Head of caudate nucleus (tissue), 42 donors: ENCODE data around the gene SIRT3.

Experiments used
- DNase-seq, 42 donors: peaks; one replicate each; pipeline versions ENCODE4 v3.0.0 to v3.0.0-alpha.2; 2020 to 2021; ENCODE audit warnings: mixed read lengths in 7 of 42
- intact Hi-C: fragments of 100-400 bp; cut with DNase I; formaldehyde crosslinking; loops from one replicate; pipeline ENCODE4 v1.15.0; 2022

The SIRT3 gene

DNA sequence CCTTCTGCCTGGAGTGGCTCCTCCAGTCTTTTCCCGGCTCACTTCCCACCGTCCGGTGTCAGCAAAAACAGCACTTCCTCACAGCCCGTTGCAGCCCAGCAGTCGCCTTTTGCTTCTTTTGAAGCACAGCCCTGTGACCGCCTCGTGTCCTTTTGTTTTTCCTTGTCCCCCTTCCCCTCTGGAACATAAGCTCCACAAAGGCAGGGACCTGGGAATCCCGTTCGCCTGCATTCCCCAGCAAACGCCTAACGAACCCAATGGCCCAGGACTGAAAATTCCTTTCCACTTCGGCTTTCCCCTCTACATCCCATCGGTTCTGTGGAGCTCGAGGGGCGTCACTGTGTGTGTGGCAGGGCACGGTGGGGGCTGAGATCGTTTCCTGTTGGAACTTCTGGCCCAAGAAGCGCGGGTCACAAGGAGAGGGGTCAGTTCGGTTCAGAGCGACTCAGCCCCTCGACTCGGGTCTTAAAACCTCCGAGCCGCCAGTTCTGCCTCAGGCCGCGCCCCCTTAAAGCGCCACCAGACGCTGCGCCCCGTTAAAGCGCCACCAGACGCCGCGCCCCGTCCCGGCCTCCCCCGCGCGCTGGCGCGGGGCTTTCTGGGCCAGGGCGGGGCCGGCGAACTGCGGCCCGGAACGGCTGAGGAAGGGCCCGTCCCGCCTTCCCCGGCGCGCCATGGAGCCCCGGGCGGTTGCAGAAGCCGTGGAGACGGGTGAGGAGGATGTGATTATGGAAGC lies 27.8 kb downstream of the SIRT3 start:
- intact Hi-C loops = loop anchor here (10.0 kb wide), 1 partner anchor 146 kb away; no protein-coding TSS in a partner anchor
- DNase-seq = peak; percentile 19 to 90 (median 80)

DNA sequence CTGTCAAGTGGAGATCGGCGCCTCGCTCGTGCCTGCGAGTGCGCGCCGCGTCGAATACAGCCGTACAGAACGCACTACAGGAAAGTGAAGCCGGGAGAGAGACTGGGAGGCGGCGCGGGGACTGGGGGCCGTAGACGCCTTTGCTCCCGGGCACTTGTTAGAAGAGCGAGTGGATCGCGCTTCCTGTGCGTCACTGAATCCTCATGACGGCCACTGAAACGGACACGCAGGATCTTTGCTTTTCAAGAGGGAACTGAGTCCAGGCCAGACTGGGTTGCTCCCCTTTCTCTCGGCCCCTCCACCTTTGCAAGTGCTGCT lies 28.3 kb downstream of the SIRT3 start:
- intact Hi-C loops = loop anchor here (1.0 to 10.0 kb wide), 2 partner anchors 28 to 147 kb away; partner anchors contain the start of genes PSMD13 and SIRT3
- DNase-seq = peak in 1 of 42 donors; percentile 45

DNA sequence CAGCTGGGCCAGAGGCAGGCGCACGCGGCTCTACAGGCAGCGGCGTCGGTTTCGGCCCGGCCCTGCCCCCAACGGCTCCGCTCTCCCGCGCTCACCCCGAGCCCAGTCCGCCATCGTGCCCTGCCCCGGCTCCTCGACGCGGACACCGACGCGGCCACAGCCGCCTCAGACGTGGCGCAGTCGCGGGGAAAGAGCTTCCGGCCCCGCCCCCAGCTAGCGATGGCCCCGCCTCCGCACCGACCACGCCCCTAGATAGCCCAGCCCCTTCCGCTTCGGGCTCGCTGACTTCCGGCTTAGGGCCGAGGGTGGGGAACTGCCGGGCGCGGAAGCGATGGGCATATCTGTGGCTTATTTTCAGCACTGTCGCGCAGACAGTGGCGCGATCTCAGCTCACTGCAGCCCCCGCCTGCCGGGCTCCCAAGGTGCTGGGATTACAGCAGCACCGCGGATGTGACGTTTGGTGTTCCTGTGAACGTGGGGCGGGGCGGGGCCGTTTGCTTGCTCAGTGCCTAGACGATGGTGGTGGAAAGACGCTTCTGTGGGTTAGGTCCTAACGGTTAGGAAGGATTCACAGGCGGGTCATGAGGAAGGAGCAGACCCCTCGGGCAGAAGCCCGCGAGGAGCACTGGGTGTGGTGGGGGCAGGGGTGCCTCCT lies 28.8 kb downstream of the SIRT3 start, which contains the start of the genes BET1L and RIC8A:
BET1L (minus strand) TSS at position 192 of the 655 bp plus-strand sequence; CDS start at position 114, 78 bp downstream.
RIC8A (plus strand) TSS at position 501 of the 655 bp plus-strand sequence. CDS start 1,147 bp downstream, outside the sequence.
- peak; percentile 95 to 99 (median 97) for DNase-seq
- intact Hi-C loops = loop anchor here (1.0 to 10.0 kb wide), 2 partner anchors 29 to 147 kb away; partner anchors contain the start of genes PSMD13 and SIRT3

DNA sequence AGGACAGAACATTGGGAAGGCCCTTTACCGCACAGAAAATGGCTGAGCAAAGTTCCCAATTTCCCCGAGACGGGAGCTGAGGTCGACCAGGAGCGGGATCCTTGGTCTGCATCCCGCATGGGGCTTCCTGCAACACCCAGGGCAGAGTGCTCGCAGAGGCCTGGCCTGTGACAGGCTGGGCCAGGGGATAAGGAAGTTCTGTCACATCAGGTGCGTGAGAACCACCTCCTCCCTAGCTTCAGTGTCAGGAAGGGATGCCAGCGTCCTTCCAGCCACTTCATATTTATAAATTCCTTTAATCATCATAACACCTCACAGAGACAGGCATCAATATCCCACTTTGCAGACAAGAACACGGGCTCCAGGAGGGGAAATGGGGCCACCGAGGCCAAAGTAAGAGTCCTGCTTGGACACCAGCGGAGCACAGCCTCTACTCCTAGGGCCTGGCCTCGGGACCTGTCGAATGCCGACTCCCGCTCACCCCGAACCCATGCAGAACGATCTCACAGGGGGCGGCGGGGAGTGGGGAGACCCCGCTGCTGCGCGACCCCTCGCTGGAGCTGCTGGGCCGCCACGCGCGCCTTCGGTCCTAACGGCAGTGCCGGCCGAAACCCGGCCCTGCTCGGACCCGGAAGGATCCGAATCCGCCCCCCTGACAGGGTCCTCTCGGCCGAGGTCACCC lies 29.5 kb downstream of the SIRT3 start:
- intact Hi-C loops = loop anchor here (1.0 to 10.0 kb wide), 2 partner anchors 30 to 148 kb away; partner anchors contain the start of genes PSMD13 and SIRT3
- DNase-seq = peak in 12 of 42 donors; percentile 7 to 44 (median 26)

DNA sequence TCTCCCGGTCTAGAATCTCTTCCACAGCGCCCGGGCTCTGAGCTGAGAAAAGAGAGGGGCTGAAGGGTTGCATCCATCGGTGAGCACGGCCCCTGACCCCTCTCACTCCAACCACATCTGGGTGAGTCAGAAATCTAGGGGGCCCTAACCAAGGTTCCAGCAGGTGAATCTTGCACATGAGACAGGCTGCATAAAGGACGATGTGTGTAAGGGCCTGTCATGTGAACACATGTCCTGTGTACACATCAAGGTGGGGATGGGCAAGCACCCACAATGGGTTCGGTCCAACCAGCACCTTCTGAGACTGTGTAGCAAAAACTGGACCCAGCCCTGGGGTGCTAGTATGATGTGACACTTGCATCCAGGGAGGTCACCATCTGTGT lies 30.1 kb downstream of the SIRT3 start:
- intact Hi-C loops = loop anchor here (10.0 kb wide), 1 partner anchor 149 kb away; no protein-coding TSS in a partner anchor
- DNase-seq = peak in 8 of 42 donors; percentile 2 to 37 (median 13)

DNA sequence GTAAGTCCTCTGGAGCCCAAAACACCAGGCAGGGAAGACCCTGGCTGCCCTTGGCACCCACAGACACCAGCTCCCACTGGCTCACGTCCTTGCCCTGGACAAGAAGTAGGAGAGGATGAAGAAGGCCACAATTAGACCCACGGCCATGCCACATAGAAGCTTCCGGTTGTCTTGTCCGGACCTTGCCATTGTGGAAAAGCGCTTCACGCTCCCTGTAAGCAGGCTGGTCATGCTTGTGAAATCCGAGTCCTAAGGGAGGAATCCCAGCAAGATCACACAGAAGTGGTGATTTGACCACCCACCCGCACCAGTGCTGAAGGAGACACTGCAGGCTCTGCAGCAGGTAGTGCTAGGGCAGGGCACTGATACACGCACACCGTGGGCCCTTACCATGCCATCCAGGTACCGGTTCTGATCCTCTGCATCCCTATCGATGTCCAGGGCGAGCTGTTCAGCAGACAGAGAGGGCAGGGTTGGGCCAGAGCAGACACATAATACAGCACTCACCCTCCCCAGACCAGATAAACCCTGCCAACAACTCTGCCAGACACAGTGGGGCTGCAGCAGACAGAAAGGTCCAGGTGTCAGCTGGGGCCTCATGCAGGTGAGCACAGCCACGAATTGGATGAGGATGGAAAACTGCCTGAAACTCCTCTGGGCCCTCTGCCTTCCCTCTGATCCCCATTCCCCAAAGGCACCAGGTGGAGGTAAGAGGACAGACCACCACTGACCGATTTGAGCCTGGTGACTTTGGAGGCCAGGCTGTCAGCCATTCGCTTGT lies 30.7 kb downstream of the SIRT3 start:
- DNase-seq = peak in 9 of 42 donors; percentile 4 to 33 (median 24)
- intact Hi-C loops = loop anchor here (10.0 kb wide), 1 partner anchor 149 kb away; no protein-coding TSS in a partner anchor

DNA sequence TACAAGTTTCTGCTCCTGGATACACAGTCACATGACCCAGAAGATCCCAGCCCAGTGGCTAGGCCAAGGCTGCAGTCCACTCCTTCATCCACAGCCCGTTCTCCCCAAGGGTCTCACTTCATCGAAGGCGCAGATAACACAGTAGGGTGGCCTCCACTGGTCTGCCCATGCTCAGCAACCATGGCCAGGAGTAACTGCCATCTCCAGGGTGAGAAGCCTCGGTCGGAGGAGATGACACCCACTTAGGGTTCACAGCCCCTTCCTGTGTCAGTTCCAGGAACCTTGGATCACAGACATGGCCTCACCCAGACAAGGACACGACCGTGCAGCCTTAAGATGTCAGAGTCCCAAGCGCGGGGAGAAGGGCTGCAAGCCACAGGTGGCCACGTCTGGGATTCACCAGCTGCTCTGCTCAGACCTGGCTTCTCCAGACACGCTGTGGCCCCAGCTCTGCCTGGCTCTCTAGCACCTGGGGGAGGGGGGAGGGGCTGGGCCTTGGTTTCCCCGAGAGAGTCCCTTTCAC lies 31.5 kb downstream of the SIRT3 start:
- intact Hi-C loops = loop anchor here (10.0 kb wide), 1 partner anchor 150 kb away; no protein-coding TSS in a partner anchor
- peak in 10 of 42 donors; percentile 0 to 33 (median 12) for DNase-seq

DNA sequence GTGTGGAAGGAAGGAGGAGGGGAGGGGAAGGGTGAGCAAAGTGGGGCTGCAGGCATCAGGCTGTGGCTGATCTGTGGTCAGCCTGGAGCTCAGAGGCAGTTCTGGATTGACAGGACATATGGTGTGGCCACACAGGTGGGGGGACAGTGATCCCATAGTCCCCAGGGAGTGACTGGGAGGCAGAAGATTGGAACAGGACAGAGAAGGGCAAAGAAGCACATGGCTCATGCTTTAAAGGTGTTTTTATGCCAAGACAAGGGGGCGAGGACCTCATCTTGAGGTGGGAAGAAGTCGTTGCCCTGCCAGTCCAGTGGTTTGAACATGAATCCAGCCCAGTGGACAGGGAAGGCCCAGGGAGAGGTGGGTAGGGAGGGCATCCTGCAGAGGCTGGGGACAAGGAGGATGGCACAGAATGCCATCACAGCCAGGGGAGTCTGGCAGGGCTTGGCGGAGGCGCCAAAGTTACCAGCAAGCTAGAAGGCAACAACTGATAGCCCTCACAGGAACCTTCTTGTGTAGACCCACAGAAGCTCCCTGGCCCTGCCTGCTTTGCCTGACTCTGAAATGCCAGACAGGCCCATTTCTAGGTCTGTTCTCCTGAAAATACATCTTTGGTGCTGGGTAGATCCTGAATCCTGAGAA lies 32.1 kb downstream of the SIRT3 start:
- DNase-seq = peak in 9 of 42 donors; percentile 0 to 25 (median 10)
- intact Hi-C loops = loop anchor here (10.0 kb wide), 1 partner anchor 151 kb away; no protein-coding TSS in a partner anchor

DNA sequence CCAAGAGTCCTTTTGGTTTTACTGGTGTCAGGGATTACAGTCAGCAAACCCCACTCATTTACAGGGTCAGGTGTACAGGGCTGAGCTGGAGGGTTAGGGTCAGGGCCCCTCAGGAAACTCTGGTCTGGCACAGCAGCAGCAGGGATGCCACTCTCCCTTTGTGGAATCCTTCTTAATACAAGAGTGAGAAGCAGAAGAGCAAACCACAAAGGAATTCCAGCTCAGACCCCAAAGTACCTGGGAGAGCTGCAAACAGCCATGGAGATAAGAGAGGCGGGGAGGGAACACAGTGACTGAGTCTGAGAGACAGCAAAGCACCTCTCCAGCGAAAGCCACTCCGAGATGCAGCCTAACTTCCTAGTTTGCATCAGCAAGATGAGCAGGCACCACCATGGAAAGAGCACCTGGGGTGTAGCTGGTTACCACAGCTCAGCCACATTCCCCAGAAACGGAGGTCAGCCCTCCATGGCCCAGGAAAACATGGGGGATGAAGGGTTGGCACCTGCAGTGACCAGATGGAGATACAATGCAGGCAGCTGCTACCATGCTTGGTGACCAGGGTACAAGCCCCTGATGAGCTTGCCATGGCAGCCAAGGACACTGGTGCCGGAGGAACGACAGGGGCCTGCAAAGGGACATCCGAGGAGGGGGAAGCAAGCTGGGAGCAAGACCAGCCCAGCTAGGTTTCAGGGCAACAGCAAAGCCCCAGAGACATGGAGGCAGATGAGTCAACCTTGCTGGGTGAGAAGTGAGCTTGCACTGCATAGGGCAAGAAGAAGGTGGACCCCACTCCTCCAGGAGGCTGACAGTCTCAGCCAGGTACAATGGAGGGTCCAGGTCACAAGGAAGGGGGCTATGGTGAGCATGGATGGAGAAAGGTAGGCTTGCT lies 32.8 kb downstream of the SIRT3 start:
- peak in 10 of 42 donors; percentile 1 to 31 (median 10) for DNase-seq
- intact Hi-C loops = loop anchor here (10.0 kb wide), 1 partner anchor 152 kb away; no protein-coding TSS in a partner anchor

DNA sequence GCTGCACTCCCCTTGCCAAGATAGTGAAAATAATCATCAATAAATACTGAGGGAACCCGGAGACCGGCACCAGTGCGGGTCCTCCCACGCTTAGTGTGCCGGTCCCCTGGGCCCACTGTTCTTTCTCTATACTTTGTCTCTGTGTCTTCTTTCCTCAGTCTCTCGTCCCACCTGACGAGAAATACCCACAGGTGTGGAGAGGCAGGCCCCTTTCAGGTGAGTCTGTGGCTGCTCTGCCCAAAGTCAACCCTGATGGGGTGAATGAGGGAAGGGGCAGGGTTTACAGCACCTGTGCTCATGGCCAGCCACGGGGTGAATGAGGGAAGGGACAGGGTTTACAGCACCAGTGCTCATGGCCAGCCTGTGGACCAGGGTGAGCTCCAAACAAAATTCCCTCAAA lies 33.7 kb downstream of the SIRT3 start:
- peak in 8 of 42 donors; percentile 0 to 38 (median 16) for DNase-seq
- intact Hi-C loops = loop anchor here (10.0 kb wide), 1 partner anchor 152 kb away; no protein-coding TSS in a partner anchor

DNA sequence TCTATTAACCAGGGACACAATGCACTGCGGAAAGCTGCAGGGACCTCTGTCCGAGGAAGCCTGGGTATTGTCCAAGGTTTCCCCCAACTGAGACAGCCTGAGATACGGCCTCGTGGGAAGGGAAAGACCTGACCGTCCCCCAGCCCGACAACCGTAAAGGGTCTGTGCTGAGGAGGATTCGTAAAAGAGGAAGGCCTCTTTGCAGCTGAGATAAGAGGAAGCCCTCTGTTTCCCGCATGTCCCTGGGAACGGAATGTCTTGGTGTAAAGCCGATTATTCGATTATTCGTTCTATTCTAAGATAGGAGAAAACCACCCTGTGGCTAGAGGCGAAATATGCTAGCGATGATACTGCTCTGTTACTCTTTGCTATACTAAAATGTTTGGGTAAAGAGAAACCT lies 34.2 kb downstream of the SIRT3 start:
- intact Hi-C loops = loop anchor here (10.0 kb wide), 1 partner anchor 153 kb away; no protein-coding TSS in a partner anchor
- DNase-seq = peak in 13 of 42 donors; percentile 0 to 34 (median 4)

DNA sequence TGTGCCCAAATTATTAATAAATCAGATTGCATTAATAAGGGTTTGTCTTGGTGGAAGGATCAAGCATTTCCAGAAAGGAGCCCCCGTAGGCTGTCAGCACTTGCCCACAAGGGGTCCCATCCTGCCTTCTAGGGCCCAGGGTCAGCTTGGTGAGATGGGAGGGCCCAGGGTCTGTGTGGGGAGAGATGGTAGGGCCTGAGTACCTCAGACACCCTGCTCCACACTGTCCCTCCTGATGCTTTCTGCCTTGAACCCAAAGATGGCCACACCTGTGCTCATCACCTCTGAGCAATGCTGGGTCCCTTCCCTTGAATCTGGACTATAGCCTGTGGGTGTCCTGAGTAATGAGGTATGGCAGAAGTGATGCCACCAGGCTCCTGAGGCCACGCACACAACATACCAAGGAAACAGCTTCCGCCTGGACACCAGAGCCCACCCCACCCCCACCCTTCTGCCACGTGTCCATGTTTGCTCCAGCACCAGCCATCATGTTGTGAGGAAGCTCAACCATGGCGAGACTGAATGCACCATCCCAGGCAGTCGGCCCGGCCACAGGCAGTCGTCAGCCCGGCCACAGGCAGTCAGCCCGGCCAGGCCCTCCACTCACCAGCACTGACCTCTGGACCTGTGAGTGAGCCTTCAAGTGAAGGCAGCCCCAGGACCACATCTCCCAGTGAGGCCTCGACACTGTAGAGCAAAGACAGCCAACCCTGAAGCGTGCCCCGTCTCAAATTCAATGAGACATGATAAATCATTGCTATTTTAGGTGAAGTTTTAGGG lies 35.7 kb downstream of the SIRT3 start:
- intact Hi-C loops = loop anchor here (10.0 kb wide), 1 partner anchor 154 kb away; no protein-coding TSS in a partner anchor
- DNase-seq = peak in 14 of 42 donors; percentile 0 to 33 (median 8)

DNA sequence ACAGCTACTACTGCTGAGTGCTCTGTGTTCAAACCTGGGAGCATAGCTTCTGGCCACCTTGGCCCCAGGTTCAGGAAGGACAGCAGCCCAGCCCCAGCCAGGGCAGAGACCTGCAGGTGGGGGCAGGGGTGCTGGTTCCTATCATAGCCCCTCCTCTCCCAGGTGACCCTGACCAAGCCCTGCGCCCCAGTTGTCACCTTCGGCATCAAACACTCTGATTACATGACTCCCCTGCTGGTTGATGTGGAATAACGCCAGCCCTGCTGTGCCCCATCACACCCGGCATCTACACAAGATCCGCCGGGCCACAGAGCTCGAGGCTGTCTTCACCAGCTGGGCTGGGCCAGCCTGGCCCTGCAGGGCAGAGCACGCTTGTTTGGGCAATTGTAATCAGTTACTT lies 36.4 kb downstream of the SIRT3 start:
- peak in 14 of 42 donors; percentile 0 to 34 (median 12) for DNase-seq
- intact Hi-C loops = loop anchor here (10.0 kb wide), 1 partner anchor 155 kb away; no protein-coding TSS in a partner anchor

DNA sequence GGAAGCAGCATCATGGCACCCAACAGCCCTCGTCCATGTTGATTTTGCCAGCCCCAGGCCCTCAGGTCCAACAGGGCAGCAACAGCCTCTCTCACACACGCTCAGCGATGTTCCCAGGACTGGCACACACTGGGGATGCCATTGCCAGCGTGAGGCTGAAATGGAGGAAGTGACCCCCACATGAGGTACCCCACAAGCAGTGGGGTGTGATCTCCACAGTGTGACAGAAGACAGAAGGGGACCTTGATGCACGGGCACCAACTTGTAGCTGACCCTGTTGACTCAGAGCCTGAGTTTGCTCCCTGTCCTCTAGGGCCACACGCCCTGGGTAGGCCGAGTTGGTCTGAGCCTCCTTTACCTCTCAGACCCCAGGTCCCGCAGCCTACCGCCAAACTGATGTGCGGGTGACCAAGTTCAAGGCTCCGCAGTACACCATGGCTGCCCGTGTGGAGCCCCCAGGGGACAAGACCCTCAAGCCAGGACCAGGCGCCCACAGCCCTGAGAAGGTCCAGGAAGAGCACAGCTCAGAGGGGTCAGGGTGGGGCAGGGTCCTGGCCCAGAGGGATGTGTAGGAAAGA lies 37.0 kb downstream of the SIRT3 start:
- peak in 15 of 42 donors; percentile 0 to 35 (median 10) for DNase-seq
- intact Hi-C loops = no loop called here

DNA sequence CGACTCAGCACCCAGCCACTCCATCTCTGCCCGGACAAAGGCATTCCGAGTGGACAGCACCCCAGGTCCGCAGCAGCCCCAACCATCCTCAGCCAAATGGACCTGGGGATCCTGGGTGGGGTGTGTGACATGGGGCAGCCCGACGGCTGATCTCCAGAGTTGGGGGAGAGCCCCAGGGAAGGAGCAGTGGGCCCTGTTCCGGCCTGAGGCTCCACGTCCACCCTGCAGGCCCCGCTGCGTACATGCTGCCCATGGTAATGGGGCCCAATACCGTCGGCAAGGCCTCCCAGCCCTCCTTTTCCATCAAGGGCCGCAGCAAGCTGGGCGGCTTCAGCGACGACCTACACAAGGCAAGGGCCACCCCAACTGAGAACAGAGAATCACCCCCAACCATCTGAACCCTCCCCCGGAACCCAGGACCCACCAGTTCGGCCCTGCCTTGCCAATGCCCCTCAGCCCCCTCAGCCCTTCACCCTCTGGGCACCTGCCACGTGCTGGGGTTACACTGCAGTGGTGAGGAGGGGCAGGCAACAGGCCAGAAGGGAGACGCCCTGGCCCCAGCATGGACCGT lies 37.8 kb downstream of the SIRT3 start:
- peak in 13 of 42 donors; percentile 0 to 34 (median 10) for DNase-seq
- intact Hi-C loops = no loop called here
